ENCODE data around the gene FSCB. TPM values are rescaled to one million over a fixed set of nuclear protein-coding genes. Genes with fewer than 3 reads are reported as not detected.

FSCB gene
- total RNA-seq, 1 experiment from 2014 or later: not detected

DNA sequence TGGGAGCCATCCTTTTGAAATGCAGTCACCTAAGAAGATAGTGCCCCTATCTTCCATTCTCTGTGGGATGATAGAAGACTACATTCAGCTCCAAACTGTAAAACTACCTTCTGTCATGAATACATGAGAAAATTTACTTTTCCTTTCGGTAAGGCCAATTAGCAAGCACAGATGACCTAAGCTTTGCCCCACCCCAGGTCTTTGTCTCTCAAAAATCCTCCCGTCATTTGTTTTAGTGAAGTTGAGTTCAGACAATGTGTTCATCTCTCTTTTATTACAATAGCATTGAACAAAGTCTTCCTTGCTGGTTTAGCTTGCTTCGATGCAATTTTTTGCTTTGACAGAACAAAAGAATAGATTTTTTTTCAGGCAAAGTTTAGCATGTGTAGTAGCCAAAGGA, 18.2 kb upstream of the FSCB start:
- no peak overlapping the region for H3K4me2 ChIP-seq (ENCODE audit: low read length)

More for the DNA sequence above, 18.2 kb upstream of the FSCB start:
- no TSS peak for BruUV-seq (replicated peaks)
- ATAC-seq (no peak), DNase-seq (ENCODE audit: low read depth, low spot score) (no peak)
- no peaks in the 10 kb centered on the region for H3K9me2 ChIP-seq (ENCODE audit: insufficient read depth)
- no peaks in the 10 kb centered on the region for H4K20me1 ChIP-seq (ENCODE audit: insufficient read depth)
- no peak overlapping the region for H2AFZ ChIP-seq (ENCODE audit: low read depth, low read length, poor library complexity, severe bottlenecking)
- TF ChIP-seq FOSL1 (IDR thresholded peaks at IDR 0.05; ENCODE audit: low read depth) (no peak), RAD21 (IDR thresholded peaks at IDR 0.05; ENCODE audit: low read depth) (no peak), CBX3 (IDR thresholded peaks at IDR 0.05; ENCODE audit: low read depth) (no peak), REST (IDR thresholded peaks at IDR 0.05; ENCODE audit: low read depth) (no peak), POLR2A (IDR thresholded peaks at IDR 0.05; ENCODE audit: borderline replicate concordance, extremely low read depth, insufficient read depth, insufficient read length) (no peak), POLR2AphosphoS5 (IDR thresholded peaks at IDR 0.05; ENCODE audit: low read depth, low read length) (no peak), SP1 (IDR thresholded peaks at IDR 0.05; ENCODE audit: low read depth) (no peak), EGR1 (IDR thresholded peaks at IDR 0.05; ENCODE audit: low read depth) (no peak), CTCF (IDR thresholded peaks at IDR 0.05 in 2 of 3, conservative IDR thresholded peaks at IDR 0.05 in 1 of 3; ENCODE audit: borderline replicate concordance in 1 of 3, insufficient read depth in 1 of 3, low read depth in 2 of 3, low read length in 2 of 3) (no peak), YY1 (IDR thresholded peaks at IDR 0.05; ENCODE audit: extremely low read depth, insufficient replicate concordance, low read depth, low read length) (no peak), ZFX (IDR thresholded peaks at IDR 0.05) (no peak), ELF1 (IDR thresholded peaks at IDR 0.05; ENCODE audit: borderline replicate concordance, low read depth) (no peak), ZNF274 (IDR thresholded peaks at IDR 0.05; ENCODE audit: low read depth, low read length) (no peak), EZH2 (IDR thresholded peaks at IDR 0.05) (no peak), SRF (IDR thresholded peaks at IDR 0.05; ENCODE audit: low read depth) (no peak), EZH2phosphoT487 (IDR thresholded peaks at IDR 0.05; ENCODE audit: borderline replicate concordance) (no peak), CEBPB (IDR thresholded peaks at IDR 0.05; ENCODE audit: low read depth) (no peak)
- TF ChIP-seq, protein P1, sequence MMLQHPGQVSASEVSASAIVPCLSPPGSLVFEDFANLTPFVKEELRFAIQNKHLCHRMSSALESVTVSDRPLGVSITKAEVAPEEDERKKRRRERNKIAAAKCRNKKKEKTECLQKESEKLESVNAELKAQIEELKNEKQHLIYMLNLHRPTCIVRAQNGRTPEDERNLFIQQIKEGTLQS (IDR thresholded peaks at IDR 0.05): no peak
- TF ChIP-seq, protein P2, sequence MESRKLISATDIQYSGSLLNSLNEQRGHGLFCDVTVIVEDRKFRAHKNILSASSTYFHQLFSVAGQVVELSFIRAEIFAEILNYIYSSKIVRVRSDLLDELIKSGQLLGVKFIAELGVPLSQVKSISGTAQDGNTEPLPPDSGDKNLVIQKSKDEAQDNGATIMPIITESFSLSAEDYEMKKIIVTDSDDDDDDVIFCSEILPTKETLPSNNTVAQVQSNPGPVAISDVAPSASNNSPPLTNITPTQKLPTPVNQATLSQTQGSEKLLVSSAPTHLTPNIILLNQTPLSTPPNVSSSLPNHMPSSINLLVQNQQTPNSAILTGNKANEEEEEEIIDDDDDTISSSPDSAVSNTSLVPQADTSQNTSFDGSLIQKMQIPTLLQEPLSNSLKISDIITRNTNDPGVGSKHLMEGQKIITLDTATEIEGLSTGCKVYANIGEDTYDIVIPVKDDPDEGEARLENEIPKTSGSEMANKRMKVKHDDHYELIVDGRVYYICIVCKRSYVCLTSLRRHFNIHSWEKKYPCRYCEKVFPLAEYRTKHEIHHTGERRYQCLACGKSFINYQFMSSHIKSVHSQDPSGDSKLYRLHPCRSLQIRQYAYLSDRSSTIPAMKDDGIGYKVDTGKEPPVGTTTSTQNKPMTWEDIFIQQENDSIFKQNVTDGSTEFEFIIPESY (IDR thresholded peaks at IDR 0.05; ENCODE audit: extremely low read depth, insufficient replicate concordance, low read length): no peak
- RAD21 ChIA-PET (ENCODE audit: low non-redundant PET in 1 of 2, low total read pairs in 2 of 2, uncharacterized antibody in 2 of 2, unreplicated experiment in 2 of 2): no interaction called here
- POLR2A ChIA-PET: no interaction called here
- H3K4me3 ChIP-seq (replicated peaks in 1 of 2; ENCODE audit: low read depth in 1 of 2, low read length in 2 of 2): no peak overlapping the region
- H3K27ac ChIP-seq (ENCODE audit: low read depth, low read length): no peak overlapping the region
- H3K9ac ChIP-seq (ENCODE audit: low read length): no peak overlapping the region
- H3K27me3 ChIP-seq (ENCODE audit: insufficient read depth, low read length): no peaks in the 10 kb centered on the region
- CTCF ChIA-PET: no interaction called here
- no peaks in the 10 kb centered on the region for H3K4me1 ChIP-seq (ENCODE audit: control insufficient read depth in 1 of 2, insufficient read depth in 2 of 2, low read length in 2 of 2)
- H3K36me3 ChIP-seq (ENCODE audit: control insufficient read depth in 1 of 2, insufficient read depth in 2 of 2, low read length in 2 of 2): no peaks in the 10 kb centered on the region
- no peaks in the 10 kb centered on the region for H3K9me3 ChIP-seq (ENCODE audit: control insufficient read depth in 1 of 2, insufficient read depth in 1 of 2, low read depth in 1 of 2, low read length in 2 of 2)
- no peaks in the 10 kb centered on the region for H3K79me2 ChIP-seq (ENCODE audit: insufficient read depth, low read length)
- intact Hi-C loops (cut with micrococcal nuclease): no loop called here
